ENCODE results near the gene OPRM1.

OPRM1 gene

GRCh38 chr6:154276810-154277628, 238.0 kb downstream of the OPRM1 start:
- DNase-seq (ENCODE audit: low read depth in 2 of 2) = no peak

GRCh38 chr6:154277629-154278017, 238.6 kb downstream of the OPRM1 start:
- peak in 1 of 2 donors; percentile 38 for DNase-seq (ENCODE audit: low read depth in 2 of 2)

- DNase-seq (ENCODE audit: low read depth in 2 of 2) = no peak
Observed at GRCh38 chr6:154280521-154280920, 241.5 kb downstream of the OPRM1 start.

- no peak for DNase-seq (ENCODE audit: low read depth in 2 of 2)
Observed at GRCh38 chr6:154284313-154284853, 245.3 kb downstream of the OPRM1 start.

- no peak for DNase-seq (ENCODE audit: low read depth in 2 of 2)
Observed at GRCh38 chr6:154285826-154286225, 246.8 kb downstream of the OPRM1 start.

- DNase-seq (ENCODE audit: low read depth in 2 of 2) = no peak
Observed at GRCh38 chr6:154289818-154290508, 250.9 kb downstream of the OPRM1 start.

GRCh38 chr6:154292066-154292465, 253.0 kb downstream of the OPRM1 start:
- no peak for DNase-seq (ENCODE audit: low read depth in 2 of 2)

GRCh38 chr6:154292855-154293519, 253.9 kb downstream of the OPRM1 start:
- no peak for DNase-seq (ENCODE audit: low read depth in 2 of 2)

- no peak for DNase-seq (ENCODE audit: low read depth in 2 of 2)
Observed at GRCh38 chr6:154295733-154296132, 256.7 kb downstream of the OPRM1 start.
